ENCODE measurements around the gene OSBPL6.
A peak's percentile ranks its signal among the peaks of the same experiment; 100 is the strongest.

The OSBPL6 gene

DNA sequence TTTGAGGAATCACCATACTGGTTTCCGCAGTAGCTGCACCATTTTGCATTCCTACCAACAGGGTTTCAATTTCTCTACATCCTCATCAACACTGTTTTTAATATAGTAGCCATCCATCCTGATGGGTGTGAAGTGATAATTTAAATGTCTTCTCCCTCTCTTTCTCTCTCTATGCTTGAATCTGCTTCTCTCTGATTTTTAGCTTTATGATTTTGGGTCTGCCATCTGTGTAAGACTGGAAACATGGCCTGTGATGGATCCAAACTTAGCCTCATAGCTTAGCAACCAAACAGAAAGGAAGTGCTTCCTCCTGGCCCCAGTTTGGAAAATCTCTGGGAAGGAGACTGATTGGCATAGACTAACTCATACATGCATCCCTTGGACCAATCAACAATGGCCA is 33.7 kb upstream of the OSBPL6 start:
- WGBS: no CpG with 5 or more reads among the region's 1 CpG
- H3K23ac ChIP-seq (ENCODE audit: low read length in 2 of 2): no peak overlapping the region
- H3K14ac ChIP-seq (ENCODE audit: low read length in 2 of 2): no peak overlapping the region
- H2BK12ac ChIP-seq (ENCODE audit: low read length in 2 of 2): no peak overlapping the region
- no peak overlapping the region for H3K4me3 ChIP-seq (ENCODE audit: insufficient read depth in 1 of 2, low read depth in 1 of 2, low read length in 2 of 2)
- H3K4ac ChIP-seq (ENCODE audit: low read depth in 1 of 2, low read length in 2 of 2): no peak overlapping the region
- no peak overlapping the region for H2BK120ac ChIP-seq (ENCODE audit: low read depth, low read length)
- H3K9me3 ChIP-seq (ENCODE audit: control insufficient read depth, low read length): no peaks in the 10 kb centered on the region
- no peak overlapping the region for H3K18ac ChIP-seq (ENCODE audit: low read depth in 1 of 2, low read length in 2 of 2)
- no peak overlapping the region for H4K91ac ChIP-seq (ENCODE audit: low read length)
- H3K27ac ChIP-seq (ENCODE audit: low read length, poor library complexity, severe bottlenecking): no peak overlapping the region
- DNase-seq: no peak
- H2BK15ac ChIP-seq (ENCODE audit: low read depth, poor library complexity, severe bottlenecking): no peak overlapping the region
- H3K4me2 ChIP-seq (ENCODE audit: low read length, poor library complexity, severe bottlenecking): no peak overlapping the region
- no peak overlapping the region for H2BK5ac ChIP-seq (ENCODE audit: low read depth, low read length, poor library complexity, severe bottlenecking)
- H2AFZ ChIP-seq (ENCODE audit: low read depth, low read length): no peak overlapping the region
- no peaks in the 10 kb centered on the region for H3K79me1 ChIP-seq (replicated peaks; ENCODE audit: low read length, poor library complexity, severe bottlenecking)
- H3K9ac ChIP-seq (ENCODE audit: low read length): no peak overlapping the region
- H2AK5ac ChIP-seq (ENCODE audit: low read length, severe bottlenecking): no peak overlapping the region
- no peaks in the 10 kb centered on the region for H3K36me3 ChIP-seq (ENCODE audit: control insufficient read depth in 1 of 2, insufficient read depth in 2 of 2, low read depth in 1 of 2, low read length in 2 of 2)
- no peak overlapping the region for H4K8ac ChIP-seq (ENCODE audit: low read length)
- no peaks in the 10 kb centered on the region for H3K27me3 ChIP-seq (ENCODE audit: control insufficient read depth in 1 of 2, insufficient read depth in 1 of 2, low read length in 2 of 2)
- H3K4me1 ChIP-seq (ENCODE audit: control insufficient read depth, insufficient read depth, low read depth, low read length): no peaks in the 10 kb centered on the region

DNA sequence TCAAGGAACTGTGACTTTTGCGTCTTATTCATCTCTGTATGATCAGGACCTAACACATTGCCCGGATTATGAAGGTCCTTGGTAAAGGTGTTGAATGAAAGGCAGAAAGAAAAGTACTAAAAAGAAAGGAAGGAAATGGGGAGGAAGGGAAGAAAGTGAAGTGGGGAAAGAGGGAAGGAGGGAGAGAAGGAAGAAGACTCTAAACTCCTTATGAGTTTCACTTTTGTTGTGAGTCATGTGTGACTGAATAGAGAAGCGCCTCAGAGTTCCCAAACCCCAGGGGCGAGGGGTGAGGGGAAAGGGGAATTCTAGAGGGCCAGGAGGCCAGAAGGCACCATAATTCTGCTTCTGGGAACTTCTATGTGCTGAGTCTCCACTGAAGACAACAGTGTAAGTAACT is 30.9 kb upstream of the OSBPL6 start:
- Histone ChIP-seq H3K36me3 (ENCODE audit: control insufficient read depth in 1 of 2, insufficient read depth in 2 of 2, low read depth in 1 of 2, low read length in 2 of 2) (no peaks in the 10 kb centered on the region), H3K9me3 (ENCODE audit: control insufficient read depth, low read length) (no peaks in the 10 kb centered on the region), H3K27me3 (ENCODE audit: control insufficient read depth in 1 of 2, insufficient read depth in 1 of 2, low read length in 2 of 2) (no peaks in the 10 kb centered on the region), H2AFZ (ENCODE audit: low read depth, low read length) (no peak overlapping the region), H2BK120ac (ENCODE audit: low read depth, low read length) (no peak overlapping the region), H3K4ac (ENCODE audit: low read depth in 1 of 2, low read length in 2 of 2) (no peak overlapping the region), H3K4me2 (ENCODE audit: low read length, poor library complexity, severe bottlenecking) (no peak overlapping the region), H2BK5ac (ENCODE audit: low read depth, low read length, poor library complexity, severe bottlenecking) (no peak overlapping the region), H3K18ac (ENCODE audit: low read depth in 1 of 2, low read length in 2 of 2) (no peak overlapping the region), H4K91ac (ENCODE audit: low read length) (no peak overlapping the region), H3K4me1 (ENCODE audit: control insufficient read depth, insufficient read depth, low read depth, low read length) (no peaks in the 10 kb centered on the region), H3K4me3 (ENCODE audit: insufficient read depth in 1 of 2, low read depth in 1 of 2, low read length in 2 of 2) (peak overlapping the region in 1 of 2 experiments; percentile 50), H3K9ac (ENCODE audit: low read length) (peak overlapping the region; percentile 53), H2BK12ac (ENCODE audit: low read length in 2 of 2) (no peak overlapping the region), H3K14ac (ENCODE audit: low read length in 2 of 2) (no peak overlapping the region), H3K27ac (ENCODE audit: low read length, poor library complexity, severe bottlenecking) (no peak overlapping the region), H4K8ac (ENCODE audit: low read length) (no peak overlapping the region), H2AK5ac (ENCODE audit: low read length, severe bottlenecking) (no peak overlapping the region), H2BK15ac (ENCODE audit: low read depth, poor library complexity, severe bottlenecking) (no peak overlapping the region), H3K79me1 (replicated peaks; ENCODE audit: low read length, poor library complexity, severe bottlenecking) (no peaks in the 10 kb centered on the region), H3K23ac (ENCODE audit: low read length in 2 of 2) (no peak overlapping the region)
- WGBS: 67% methylated on average over 4 of the region's 4 CpGs
- peak; percentile 46 for DNase-seq

DNA sequence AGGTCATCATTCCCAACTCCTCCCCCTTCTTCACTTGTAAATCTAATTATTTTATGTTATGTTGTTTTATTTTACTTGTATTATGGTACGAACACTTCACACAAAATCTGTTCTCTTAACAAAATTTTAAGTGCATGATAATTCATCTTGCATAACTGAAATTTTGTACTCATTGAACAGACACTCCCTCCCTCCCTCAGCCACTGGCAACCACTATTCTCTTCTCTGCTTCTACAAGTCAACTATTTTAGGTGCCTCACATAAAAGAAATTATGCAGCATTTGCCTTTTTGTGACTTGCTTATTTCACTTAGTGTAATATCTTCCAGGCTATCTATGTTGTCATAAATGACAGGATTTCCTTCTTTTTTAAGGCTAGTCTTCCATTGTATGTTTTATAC is 30.4 kb upstream of the OSBPL6 start:
- no peak overlapping the region for H3K23ac ChIP-seq (ENCODE audit: low read length in 2 of 2)
- H3K4me1 ChIP-seq (ENCODE audit: control insufficient read depth, insufficient read depth, low read depth, low read length): no peaks in the 10 kb centered on the region
- H3K14ac ChIP-seq (ENCODE audit: low read length in 2 of 2): no peak overlapping the region
- no peaks in the 10 kb centered on the region for H3K79me1 ChIP-seq (replicated peaks; ENCODE audit: low read length, poor library complexity, severe bottlenecking)
- no peak overlapping the region for H4K91ac ChIP-seq (ENCODE audit: low read length)
- no peaks in the 10 kb centered on the region for H3K36me3 ChIP-seq (ENCODE audit: control insufficient read depth in 1 of 2, insufficient read depth in 2 of 2, low read depth in 1 of 2, low read length in 2 of 2)
- 0% methylated on average over 1 of the region's 1 CpG for WGBS
- no peaks in the 10 kb centered on the region for H3K9me3 ChIP-seq (ENCODE audit: control insufficient read depth, low read length)
- no peak overlapping the region for H2BK120ac ChIP-seq (ENCODE audit: low read depth, low read length)
- no peak overlapping the region for H3K27ac ChIP-seq (ENCODE audit: low read length, poor library complexity, severe bottlenecking)
- H3K4me3 ChIP-seq (ENCODE audit: insufficient read depth in 1 of 2, low read depth in 1 of 2, low read length in 2 of 2): peak overlapping the region in 1 of 2 experiments; percentile 50
- H4K8ac ChIP-seq (ENCODE audit: low read length): no peak overlapping the region
- no peak overlapping the region for H3K18ac ChIP-seq (ENCODE audit: low read depth in 1 of 2, low read length in 2 of 2)
- H2BK12ac ChIP-seq (ENCODE audit: low read length in 2 of 2): no peak overlapping the region
- H2BK5ac ChIP-seq (ENCODE audit: low read depth, low read length, poor library complexity, severe bottlenecking): no peak overlapping the region
- H3K4me2 ChIP-seq (ENCODE audit: low read length, poor library complexity, severe bottlenecking): no peak overlapping the region
- no peak for DNase-seq
- H2AK5ac ChIP-seq (ENCODE audit: low read length, severe bottlenecking): no peak overlapping the region
- no peak overlapping the region for H2AFZ ChIP-seq (ENCODE audit: low read depth, low read length)
- no peaks in the 10 kb centered on the region for H3K27me3 ChIP-seq (ENCODE audit: control insufficient read depth in 1 of 2, insufficient read depth in 1 of 2, low read length in 2 of 2)
- H3K4ac ChIP-seq (ENCODE audit: low read depth in 1 of 2, low read length in 2 of 2): no peak overlapping the region
- no peak overlapping the region for H2BK15ac ChIP-seq (ENCODE audit: low read depth, poor library complexity, severe bottlenecking)
- peak overlapping the region; percentile 53 for H3K9ac ChIP-seq (ENCODE audit: low read length)

DNA sequence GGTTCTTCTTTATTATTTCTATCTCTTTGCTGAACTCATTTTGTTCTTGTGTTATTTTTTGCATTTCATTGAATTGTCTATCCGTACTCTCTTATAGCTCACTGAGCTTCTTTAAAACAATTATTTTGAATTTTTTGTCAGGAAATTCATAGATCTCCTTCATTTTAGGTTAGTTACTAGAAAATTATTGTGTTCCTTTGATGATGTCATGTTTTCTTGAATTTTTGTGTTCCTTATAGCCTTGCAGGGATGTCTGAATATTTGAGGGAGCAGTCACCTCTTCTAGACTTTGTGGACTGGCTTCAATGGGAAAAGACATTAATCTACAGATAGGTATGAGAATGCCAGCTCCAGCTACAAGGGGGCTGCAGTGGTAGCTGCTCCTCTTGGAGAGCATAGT is 20.7 kb upstream of the OSBPL6 start:
- Histone ChIP-seq H2BK15ac (ENCODE audit: low read depth, poor library complexity, severe bottlenecking) (no peak overlapping the region), H2BK5ac (ENCODE audit: low read depth, low read length, poor library complexity, severe bottlenecking) (no peak overlapping the region), H3K4ac (ENCODE audit: low read depth in 1 of 2, low read length in 2 of 2) (no peak overlapping the region), H3K79me1 (replicated peaks; ENCODE audit: low read length, poor library complexity, severe bottlenecking) (no peaks in the 10 kb centered on the region), H2AK5ac (ENCODE audit: low read length, severe bottlenecking) (no peak overlapping the region), H3K9me3 (ENCODE audit: control insufficient read depth, low read length) (no peaks in the 10 kb centered on the region), H3K4me2 (ENCODE audit: low read length, poor library complexity, severe bottlenecking) (no peak overlapping the region), H3K9ac (ENCODE audit: low read length) (no peak overlapping the region), H3K36me3 (ENCODE audit: control insufficient read depth in 1 of 2, insufficient read depth in 2 of 2, low read depth in 1 of 2, low read length in 2 of 2) (no peaks in the 10 kb centered on the region), H2BK12ac (ENCODE audit: low read length in 2 of 2) (no peak overlapping the region), H2BK120ac (ENCODE audit: low read depth, low read length) (no peak overlapping the region), H4K91ac (ENCODE audit: low read length) (no peak overlapping the region), H4K8ac (ENCODE audit: low read length) (no peak overlapping the region), H3K4me3 (ENCODE audit: insufficient read depth in 1 of 2, low read depth in 1 of 2, low read length in 2 of 2) (no peak overlapping the region), H2AFZ (ENCODE audit: low read depth, low read length) (no peak overlapping the region), H3K23ac (ENCODE audit: low read length in 2 of 2) (no peak overlapping the region), H3K14ac (ENCODE audit: low read length in 2 of 2) (no peak overlapping the region), H3K18ac (ENCODE audit: low read depth in 1 of 2, low read length in 2 of 2) (no peak overlapping the region), H3K4me1 (ENCODE audit: control insufficient read depth, insufficient read depth, low read depth, low read length) (no peaks in the 10 kb centered on the region), H3K27ac (ENCODE audit: low read length, poor library complexity, severe bottlenecking) (no peak overlapping the region), H3K27me3 (ENCODE audit: control insufficient read depth in 1 of 2, insufficient read depth in 1 of 2, low read length in 2 of 2) (no peaks in the 10 kb centered on the region)
- no peak for DNase-seq
- no CpG with 5 or more reads among the region's 1 CpG for WGBS

Measured in mesenchymal stem cell (in vitro differentiated cells and primary cell).